Embryonic facial prominence (tissue), 1 donor: ENCODE results near the gene PPP1R13B.
"Not testable (repeated sequence)": the region's sequence is repeated elsewhere in the genome, so short reads cannot be mapped to it uniquely, and the experiment has no call there.

ENCODE experiments used
- DNase-seq: peaks from one replicate; pipeline ENCODE4 v3.0.0-alpha.2; 2016; ENCODE audit errors: extremely low spot score

The PPP1R13B gene

DNA sequence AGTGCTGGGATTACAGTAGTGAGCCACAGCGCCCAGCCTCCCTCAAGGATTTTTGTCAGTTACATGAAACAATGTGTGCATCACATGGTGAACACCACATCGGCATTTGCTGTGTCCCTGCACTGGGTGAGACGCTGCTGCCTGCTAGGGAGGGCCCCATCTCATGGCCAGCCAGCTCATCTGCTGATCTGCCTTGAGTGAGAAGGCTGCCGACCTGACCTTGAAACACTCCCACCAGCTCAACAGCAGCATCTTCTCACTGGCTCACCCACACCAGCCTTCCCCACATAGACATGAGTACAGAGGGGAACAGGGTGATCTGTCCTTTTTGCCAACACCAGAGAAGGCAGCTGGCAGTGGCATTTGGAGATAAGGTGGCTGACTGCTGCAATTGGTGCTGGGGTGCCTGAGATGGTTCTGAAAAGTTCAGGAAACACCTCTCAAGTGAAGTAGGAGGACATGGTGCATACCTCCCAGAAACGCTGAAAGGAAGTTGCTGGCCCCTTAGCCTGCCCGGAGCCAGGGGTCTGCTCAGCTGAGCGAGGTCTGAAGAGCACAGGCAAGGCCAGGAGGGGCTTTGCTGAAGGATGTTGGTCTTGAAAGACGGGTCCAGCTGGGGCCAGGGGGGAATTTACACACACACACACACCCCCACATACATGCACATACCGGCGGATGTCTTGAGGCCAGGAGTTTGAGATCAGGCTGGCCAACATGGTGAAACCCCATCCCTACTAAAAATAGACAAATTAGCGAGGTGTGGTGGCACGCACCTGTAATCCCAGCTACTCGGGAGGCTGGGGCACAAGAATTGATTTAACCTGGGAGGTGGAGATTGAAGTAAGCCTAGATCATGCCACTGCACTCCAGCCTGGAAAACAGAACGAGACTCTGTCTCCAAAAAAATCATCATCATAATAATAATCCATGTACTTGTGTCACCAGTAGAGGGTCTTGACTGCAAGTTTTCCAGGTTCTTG is 14.3 kb upstream of the PPP1R13B start:
- DNase-seq, result no peak

- DNase-seq, result no peak
These were observed 12.2 kb upstream of the PPP1R13B start for GRCh38 chr14:103859416-103860202.

DNA sequence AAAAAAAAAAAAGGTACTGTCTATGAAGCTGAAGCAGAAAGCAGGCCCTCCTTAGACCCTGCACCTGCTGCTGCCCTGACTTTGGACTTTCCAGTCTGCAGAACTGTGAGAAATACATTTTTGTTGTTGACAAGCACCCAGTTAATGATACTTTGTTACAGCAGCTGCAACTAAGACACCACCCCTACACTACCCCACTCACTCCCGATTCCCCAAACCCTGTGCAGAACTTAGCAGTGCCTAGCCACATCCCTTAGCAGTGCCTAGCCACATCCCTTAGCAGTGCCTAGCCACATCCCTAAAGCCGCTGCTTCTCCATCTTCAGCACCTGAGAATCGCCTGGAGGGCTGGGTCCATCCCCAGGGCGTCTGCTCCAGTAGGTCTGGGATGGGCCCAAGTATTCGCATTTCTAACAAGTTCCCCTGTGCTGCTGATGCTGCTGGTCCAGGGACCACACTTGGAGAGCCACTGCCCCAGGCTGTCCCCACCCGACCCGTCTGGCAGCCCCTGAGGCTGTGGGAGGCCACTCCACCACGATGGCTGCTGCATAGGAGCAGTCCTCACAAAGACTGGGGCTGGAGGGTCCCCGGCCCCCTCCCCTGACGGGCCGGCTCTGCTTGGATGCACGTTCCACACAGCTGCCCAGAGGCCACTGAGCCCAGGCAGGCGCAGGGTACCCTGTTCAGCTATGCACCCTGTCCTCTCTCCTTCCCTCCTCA is 10.8 kb upstream of the PPP1R13B start:
- no peak for DNase-seq

DNA sequence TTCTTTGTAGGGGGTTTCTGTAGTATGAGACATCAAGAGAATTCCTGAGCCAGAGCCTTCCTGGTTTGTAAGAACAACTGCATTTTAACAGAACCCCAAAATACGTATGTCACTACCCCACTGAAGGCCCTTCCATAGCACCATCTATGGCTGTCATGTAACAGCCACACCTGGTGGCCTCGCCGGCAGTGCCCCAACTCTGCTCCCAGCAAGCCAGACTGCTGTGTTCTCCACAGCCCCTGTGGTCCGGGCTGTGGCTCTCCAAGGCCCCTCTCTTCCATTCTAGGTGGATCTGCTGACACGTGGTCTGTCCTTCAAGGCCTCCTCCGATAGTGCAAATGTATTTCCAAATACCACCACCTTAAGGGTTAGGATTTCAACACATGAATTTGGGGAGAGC is 9.9 kb upstream of the PPP1R13B start:
- no peak for DNase-seq

DNA sequence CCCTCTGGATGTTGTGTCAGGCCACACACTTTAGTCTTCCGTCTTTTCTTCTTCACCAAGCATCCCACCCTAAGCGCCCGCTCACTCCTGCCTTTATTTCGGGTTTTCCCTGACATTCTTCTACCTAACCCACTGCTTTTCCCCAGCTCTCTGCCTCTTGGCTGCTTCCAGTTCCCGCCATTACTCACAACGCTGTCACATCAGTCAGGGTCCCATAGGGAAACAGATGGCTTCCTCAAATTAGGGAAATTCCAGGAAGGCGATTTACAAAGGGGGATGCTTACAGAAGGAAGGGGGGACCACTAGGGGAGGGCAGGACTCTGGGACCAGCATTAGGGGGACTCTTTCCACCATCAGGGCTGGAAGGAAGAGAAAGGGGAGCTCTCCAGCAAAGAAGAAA is 9.2 kb upstream of the PPP1R13B start:
- DNase-seq, result no peak

- DNase-seq, result no peak
These were observed 8.7 kb upstream of the PPP1R13B start for GRCh38 chr14:103856105-103856504.

DNA sequence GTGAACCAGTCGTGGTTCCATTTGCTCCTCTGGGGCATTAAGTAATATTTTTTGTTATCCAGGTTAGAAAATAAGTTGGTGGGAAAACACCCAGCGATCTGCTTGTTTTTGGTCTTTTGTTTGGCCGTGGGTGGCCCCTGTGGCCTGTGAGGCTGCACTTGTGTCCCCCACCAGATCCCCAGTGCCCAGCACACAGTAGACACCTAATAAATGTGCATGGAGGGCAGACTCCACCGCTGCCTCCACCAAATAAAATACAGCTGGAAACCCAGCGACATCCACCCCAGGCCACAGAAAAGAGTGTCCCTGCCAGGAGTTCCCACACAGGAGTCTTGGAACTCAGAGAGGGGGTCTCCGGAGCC is 8.3 kb upstream of the PPP1R13B start:
- DNase-seq, result no peak

DNA sequence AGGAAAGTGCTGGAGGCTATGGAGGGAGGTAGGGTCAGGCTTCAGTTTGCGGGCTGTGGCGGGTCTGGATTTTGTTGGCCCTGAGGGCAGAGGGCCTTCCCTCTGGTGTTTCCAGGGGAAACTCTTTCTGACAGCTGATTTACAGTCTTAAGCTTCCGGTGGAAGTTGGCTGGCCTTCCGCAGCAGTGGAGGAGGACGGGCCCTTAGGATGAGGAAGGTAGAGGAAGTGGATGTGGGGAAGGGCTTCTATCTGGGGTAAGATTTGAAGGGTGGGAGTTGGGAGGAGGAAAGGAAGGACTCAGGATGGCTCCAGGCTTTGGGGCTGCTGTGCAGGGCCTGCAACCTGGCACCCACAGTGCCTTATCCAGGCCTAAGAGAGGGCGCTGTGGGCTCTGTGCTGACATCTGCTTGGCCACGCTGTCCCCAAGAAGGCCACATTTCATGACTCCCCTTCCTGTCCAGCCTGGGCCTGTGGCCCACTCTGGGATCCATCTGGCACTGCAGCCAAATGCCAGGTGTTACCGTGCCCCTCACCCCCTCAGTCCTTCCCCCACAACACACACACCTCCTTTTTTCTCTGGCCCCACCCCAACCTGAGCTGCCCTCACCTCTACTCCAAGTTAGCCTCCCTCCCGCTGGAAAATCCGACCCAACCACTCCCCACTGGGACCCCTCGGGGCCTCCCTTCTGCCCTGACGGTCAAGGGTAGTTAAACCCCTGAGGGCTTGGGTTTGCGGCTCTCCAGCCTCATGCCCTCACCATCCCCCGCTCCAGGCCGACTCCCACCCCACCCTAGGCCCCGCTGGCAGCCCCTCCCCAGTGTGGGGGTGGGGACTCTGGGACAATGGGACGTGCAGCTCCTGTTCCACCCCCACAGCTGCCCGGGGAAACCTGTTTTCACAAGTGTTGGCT is 7.7 kb upstream of the PPP1R13B start:
- peak; percentile 29 for DNase-seq

GRCh38 chr14:103854017-103854808 is 6.8 kb upstream of the PPP1R13B start:
- no peak for DNase-seq

GRCh38 chr14:103849151-103849886 is 1.9 kb upstream of the PPP1R13B start:
- DNase-seq, result no peak

DNA sequence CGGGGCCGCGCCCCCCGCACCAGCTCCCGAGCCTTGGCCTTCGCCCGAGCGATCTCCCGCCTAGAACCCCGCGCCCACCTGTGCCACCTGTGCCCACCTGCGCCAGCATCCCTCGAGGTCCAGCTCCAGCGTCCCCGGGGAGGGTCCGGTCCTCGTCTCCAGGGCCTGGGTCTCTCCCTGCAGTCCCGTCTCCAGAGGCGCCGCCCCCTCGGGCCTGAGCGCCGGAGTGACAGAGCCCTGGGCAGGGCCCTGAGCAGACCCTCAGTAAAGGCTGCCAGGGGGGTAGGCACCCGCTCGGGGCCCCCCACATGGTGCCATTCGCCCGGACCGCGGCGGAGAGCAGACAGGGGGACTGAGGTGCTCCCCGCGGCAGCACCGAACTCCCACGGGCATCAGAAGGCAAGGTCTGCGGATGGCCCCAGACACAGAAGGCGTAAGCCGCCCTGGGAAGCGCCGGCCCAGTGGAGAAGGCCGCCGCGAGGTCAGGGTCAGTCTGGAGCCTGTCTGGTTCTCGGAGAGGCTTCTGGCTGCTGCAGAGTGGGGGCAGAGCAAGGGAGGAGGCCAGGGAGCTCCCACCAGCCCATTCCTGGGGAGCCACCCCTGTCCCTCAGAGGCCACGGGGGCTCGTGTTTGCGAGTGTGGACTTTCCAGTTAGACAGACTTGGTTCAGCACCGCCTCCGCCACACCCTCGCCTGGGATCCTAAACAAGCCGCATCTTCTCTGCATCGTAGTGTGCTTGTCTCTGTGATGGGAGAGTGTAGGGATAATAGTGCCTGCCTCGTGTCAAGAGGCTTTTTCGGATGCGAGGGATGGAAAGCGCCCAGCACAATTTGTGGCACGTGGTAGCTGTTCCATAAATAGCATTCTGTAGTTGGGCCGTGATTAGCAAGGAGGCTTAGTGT is 1.1 kb upstream of the PPP1R13B start:
- no peak for DNase-seq

GRCh38 chr14:103846543-103847450 is 578 bp downstream of the PPP1R13B start:
- DNase-seq, result no peak

- no peak for DNase-seq
These were observed 1.3 kb downstream of the PPP1R13B start for GRCh38 chr14:103846097-103846496.

DNA sequence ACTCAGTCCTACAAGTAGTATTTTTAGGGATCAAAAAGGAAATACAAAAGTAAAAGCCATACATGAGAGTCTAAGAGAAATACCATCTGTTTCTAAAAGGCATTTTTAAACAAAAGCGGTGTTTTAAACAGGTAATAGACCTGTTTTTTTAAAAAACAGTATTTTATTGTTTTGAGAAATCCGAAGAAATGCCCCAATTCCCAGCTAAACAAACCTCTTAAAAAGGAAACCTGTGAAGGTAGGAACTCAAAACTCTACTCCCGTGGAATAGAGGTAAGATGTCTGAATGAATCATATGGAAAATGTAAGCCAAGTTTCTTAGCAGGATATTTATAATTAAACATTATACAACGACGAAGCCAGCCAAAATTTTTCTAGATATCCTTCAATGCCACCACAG is 2.0 kb downstream of the PPP1R13B start:
- DNase-seq, result no peak

- DNase-seq, result not testable (repeated sequence)
These were observed 6.1 kb downstream of the PPP1R13B start for GRCh38 chr14:103841265-103841664.

- no peak for DNase-seq
These were observed 7.4 kb downstream of the PPP1R13B start for GRCh38 chr14:103840014-103840413.

DNA sequence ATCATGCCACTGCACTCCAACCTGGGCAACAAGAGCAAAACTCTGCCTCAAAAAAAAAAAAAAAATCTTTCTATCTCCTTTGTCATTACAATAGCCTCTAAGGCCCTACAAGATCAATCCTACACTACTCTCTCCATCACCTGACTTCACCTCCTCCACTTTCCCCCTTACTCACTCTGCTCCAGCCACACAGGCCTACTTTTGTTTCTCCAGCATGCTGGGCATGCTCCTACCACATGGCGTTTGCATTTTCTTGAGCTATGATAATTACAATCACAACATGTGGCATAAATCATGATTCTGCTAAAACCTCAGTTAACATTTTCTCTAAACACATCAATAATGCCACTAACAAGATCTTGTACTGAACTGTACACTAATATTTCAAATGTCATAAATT is 7.8 kb downstream of the PPP1R13B start:
- no peak for DNase-seq
